Progenitor cell of endocrine pancreas (in vitro differentiated cells): ENCODE measurements around the gene FOXL1. TPM values are rescaled to one million over a fixed set of nuclear protein-coding genes. Genes with fewer than 3 reads are reported as not detected.

Source experiments
- DNase-seq: peaks from one replicate; pipeline ENCODE4 v3.0.0; 2021; ENCODE audit warnings: low spot score; ENCODE audit not compliant: unreplicated experiment
- H3K27ac Mint-ChIP-seq: 2 replicates; pipeline ENCODE4 v1.8.0; 2021; ENCODE audit warnings: mild to moderate bottlenecking, moderate library complexity, mixed read lengths
- H3K27me3 Mint-ChIP-seq: 2 replicates; pipeline ENCODE4 v1.8.0; 2021; ENCODE audit warnings: mixed read lengths
- H3K36me3 Mint-ChIP-seq: 2 replicates; pipeline ENCODE4 v1.8.0; 2022; ENCODE audit warnings: mixed read lengths; ENCODE audit not compliant: insufficient read depth
- H3K4me1 Mint-ChIP-seq: 2 replicates; pipeline ENCODE4 v1.8.0; 2021; ENCODE audit warnings: low read depth, mixed read lengths
- H3K4me3 Mint-ChIP-seq: 2 replicates; pipeline ENCODE4 v1.8.0; 2021; ENCODE audit warnings: low read depth, mild to moderate bottlenecking, moderate library complexity, mixed read lengths
- H3K9me3 Mint-ChIP-seq: 2 replicates; pipeline ENCODE4 v1.8.0; 2021; ENCODE audit warnings: low read depth, mixed read lengths
- total RNA-seq: library from RNA; stranded (reverse); gene quantifications from 2 replicates; pipeline ENCODE4 v1.2.1, GENCODE V29; 2021
- TF ChIP-seq, protein P1 (sequence below): fragments of 200-600 bp; sonication (generic); IDR thresholded peaks from one replicate; pipeline ENCODE4 v1.5.0; 2021; ENCODE audit warnings: antibody characterized with exemption, mild to moderate bottlenecking; ENCODE audit not compliant: unreplicated experiment

FOXL1 gene
- total RNA-seq, 1 donor from 2014 or later, result not detected

DNA sequence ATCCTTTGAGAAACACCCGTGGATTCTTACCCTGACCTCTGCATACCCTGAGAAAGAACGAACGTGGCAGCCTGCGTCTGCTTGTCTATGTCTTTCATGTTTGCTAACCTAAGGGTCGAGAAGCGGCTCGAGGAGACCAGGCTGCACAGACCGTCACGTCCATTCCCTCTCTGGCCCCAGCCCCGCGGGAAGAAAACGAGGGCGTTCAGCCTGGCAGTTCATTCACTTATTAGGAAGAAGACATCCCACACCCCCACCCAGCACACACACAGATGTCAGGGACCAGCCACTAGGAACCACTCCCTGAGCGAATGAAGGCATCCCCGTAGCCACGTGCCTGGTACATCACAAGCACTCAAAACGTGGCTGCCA lies 22.7 kb upstream of the FOXL1 start:
- peaks cover 3% of the 10 kb centered on the region for H3K4me1 Mint-ChIP-seq
- DNase-seq, result no peak
- no peaks in the 10 kb centered on the region for H3K9me3 Mint-ChIP-seq
- H3K36me3 Mint-ChIP-seq, result no peaks in the 10 kb centered on the region
- peak overlapping the region; percentile 87 for H3K4me3 Mint-ChIP-seq
- H3K27ac Mint-ChIP-seq, result peak overlapping the region; percentile 24
- TF ChIP-seq, protein P1, sequence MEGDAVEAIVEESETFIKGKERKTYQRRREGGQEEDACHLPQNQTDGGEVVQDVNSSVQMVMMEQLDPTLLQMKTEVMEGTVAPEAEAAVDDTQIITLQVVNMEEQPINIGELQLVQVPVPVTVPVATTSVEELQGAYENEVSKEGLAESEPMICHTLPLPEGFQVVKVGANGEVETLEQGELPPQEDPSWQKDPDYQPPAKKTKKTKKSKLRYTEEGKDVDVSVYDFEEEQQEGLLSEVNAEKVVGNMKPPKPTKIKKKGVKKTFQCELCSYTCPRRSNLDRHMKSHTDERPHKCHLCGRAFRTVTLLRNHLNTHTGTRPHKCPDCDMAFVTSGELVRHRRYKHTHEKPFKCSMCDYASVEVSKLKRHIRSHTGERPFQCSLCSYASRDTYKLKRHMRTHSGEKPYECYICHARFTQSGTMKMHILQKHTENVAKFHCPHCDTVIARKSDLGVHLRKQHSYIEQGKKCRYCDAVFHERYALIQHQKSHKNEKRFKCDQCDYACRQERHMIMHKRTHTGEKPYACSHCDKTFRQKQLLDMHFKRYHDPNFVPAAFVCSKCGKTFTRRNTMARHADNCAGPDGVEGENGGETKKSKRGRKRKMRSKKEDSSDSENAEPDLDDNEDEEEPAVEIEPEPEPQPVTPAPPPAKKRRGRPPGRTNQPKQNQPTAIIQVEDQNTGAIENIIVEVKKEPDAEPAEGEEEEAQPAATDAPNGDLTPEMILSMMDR, result no peak
- H3K27me3 Mint-ChIP-seq, result peaks cover 41% of the 10 kb centered on the region

DNA sequence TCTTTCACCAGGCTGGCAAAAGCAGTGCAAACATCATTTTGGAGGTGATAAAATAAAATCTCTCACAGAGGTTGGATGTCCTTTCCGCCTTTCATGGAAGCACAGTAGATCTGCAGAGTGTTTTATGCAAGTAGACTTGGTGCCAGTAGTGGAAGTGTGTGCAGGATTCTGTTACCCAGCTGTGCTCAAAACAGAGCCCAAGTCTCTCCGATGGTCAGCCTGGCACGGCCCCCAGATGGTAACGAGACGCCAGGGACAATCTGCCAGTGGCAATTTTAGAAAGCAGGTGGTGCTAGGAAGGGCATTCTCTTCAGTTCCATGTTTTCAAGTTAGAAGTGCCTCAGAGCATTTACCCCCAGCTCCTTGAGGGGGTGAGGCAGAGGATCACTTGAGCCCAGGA lies 21.8 kb upstream of the FOXL1 start:
- Mint-ChIP-seq H3K9me3 (no peaks in the 10 kb centered on the region), H3K4me3 (no peak overlapping the region), H3K36me3 (no peaks in the 10 kb centered on the region), H3K4me1 (peaks cover 3% of the 10 kb centered on the region), H3K27ac (no peak overlapping the region), H3K27me3 (peaks cover 43% of the 10 kb centered on the region)
- TF ChIP-seq, protein P1, result no peak
- no peak for DNase-seq

DNA sequence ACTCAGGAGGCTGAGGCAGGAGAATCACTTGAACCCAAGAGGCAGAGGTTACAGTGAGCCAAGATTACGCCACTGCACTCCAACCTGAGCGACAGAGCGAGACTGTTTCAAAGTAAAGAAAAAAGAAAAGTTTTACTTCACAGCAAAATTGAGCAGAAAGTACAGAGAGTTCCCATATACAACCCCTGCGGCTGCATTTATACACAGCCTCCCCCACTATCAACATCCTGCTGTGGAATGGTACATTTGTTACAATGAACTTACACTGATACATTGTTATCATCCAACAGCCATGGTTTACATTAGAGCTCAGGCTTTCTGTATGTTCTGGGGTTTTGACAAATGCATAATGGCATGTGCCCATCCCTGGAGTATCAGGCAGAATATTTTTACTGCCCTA lies 20.8 kb upstream of the FOXL1 start:
- TF ChIP-seq, protein P1, result no peak
- H3K27ac Mint-ChIP-seq, result no peak overlapping the region
- DNase-seq, result no peak
- no peak overlapping the region for H3K4me3 Mint-ChIP-seq
- H3K36me3 Mint-ChIP-seq, result no peaks in the 10 kb centered on the region
- peaks cover 1% of the 10 kb centered on the region for H3K4me1 Mint-ChIP-seq
- no peaks in the 10 kb centered on the region for H3K9me3 Mint-ChIP-seq
- peaks cover 44% of the 10 kb centered on the region for H3K27me3 Mint-ChIP-seq

DNA sequence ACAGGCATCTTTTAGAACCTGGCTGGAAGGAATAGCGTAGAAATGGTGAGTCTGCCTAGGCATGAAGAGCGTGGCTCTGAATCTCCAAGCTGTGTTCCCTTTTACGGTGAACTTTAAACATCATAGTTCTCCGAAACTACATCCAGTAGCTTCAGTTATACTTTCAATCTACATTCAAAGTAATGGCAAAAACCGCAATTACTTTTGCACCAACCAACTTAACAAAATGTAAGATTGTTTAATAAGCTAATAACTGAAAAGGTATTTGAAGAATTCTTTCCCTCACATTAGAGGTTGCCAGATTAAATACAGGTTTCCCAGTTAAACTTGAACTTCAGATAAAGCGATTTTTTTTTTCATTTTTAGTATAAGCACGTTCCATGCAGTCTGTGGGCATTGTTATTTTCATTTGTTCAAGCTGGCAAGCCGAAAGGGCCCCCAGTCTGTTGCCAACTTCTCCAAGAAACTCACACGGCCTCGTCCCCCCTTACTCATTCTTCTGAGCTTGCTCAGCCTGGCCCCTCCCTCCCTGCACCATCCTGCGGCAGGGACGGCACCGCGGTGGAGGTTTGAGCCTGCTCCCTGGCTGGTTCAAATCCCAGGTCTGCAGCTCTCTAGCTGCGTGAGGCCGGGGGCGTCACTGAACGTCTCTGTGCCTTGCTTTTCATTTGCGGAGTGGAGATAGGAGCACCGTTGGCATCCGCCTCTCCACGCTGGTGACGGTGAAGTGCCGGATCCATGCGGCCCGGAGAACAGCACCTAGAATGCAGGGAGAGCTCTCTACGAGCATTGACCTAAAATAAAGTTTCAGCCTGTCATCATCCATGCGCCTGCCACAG lies 19.8 kb upstream of the FOXL1 start:
- peaks cover 3% of the 10 kb centered on the region for H3K4me1 Mint-ChIP-seq
- no peaks in the 10 kb centered on the region for H3K9me3 Mint-ChIP-seq
- no peaks in the 10 kb centered on the region for H3K36me3 Mint-ChIP-seq
- H3K27ac Mint-ChIP-seq, result no peak overlapping the region
- TF ChIP-seq, protein P1, result no peak
- H3K4me3 Mint-ChIP-seq, result no peak overlapping the region
- peaks cover 51% of the 10 kb centered on the region for H3K27me3 Mint-ChIP-seq
- DNase-seq, result no peak

- Mint-ChIP-seq H3K9me3 (no peaks in the 10 kb centered on the region), H3K4me3 (no peak overlapping the region), H3K4me1 (peaks cover 11% of the 10 kb centered on the region), H3K36me3 (no peaks in the 10 kb centered on the region), H3K27me3 (peaks cover 60% of the 10 kb centered on the region), H3K27ac (no peak overlapping the region)
- TF ChIP-seq, protein P1, result no peak
- no peak for DNase-seq
Measured at GRCh38 chr16:86559802-86560305, 18.5 kb upstream of the FOXL1 start.
